GM12801 (cell line): Measurements from ENCODE around the gene ALDH7A1.

Experiments used
- CTCF ChIP-seq: IDR thresholded peaks from one replicate; pipeline ENCODE4 v1.5.1; 2011; ENCODE audit warnings: control low read depth; ENCODE audit not compliant: insufficient read length; ENCODE audit errors: extremely low read depth

Gene ALDH7A1

GRCh38 chr5:126499853-126500342, 95.1 kb downstream of the ALDH7A1 start:
- TF ChIP-seq CTCF, result no peak

- TF ChIP-seq CTCF, result no peak
Observed at GRCh38 chr5:126499278-126499677, 95.7 kb downstream of the ALDH7A1 start.

- TF ChIP-seq CTCF, result no peak
Observed at GRCh38 chr5:126497506-126497905, 97.5 kb downstream of the ALDH7A1 start.

GRCh38 chr5:126494393-126494792, 100.6 kb downstream of the ALDH7A1 start:
- TF ChIP-seq CTCF, result no peak

- no peak for TF ChIP-seq CTCF
Observed at GRCh38 chr5:126492939-126493338, 102.1 kb downstream of the ALDH7A1 start.

- no peak for TF ChIP-seq CTCF
Observed at GRCh38 chr5:126490167-126490940, 104.7 kb downstream of the ALDH7A1 start.

- TF ChIP-seq CTCF, result no peak
Observed at GRCh38 chr5:126488443-126489065, 106.5 kb downstream of the ALDH7A1 start.
